Adrenal gland (tissue), 12 donors: ENCODE measurements around the gene PLCH2. TPM values are rescaled to one million over a fixed set of nuclear protein-coding genes. Genes with fewer than 3 reads are reported as not detected.

Experiments
- DNase-seq, 7 donors: peaks; one replicate each; pipeline ENCODE4 v3.0.0-alpha.2; 2019 to 2020
- H3K27ac ChIP-seq, 5 donors: fragments of 200-600 bp; sonication (generic) in 4 of 5; 1 replicate in 3 of 5; 2 replicates in 2 of 5; pipeline versions ENCODE4 v1.5.1 to v1.8.0; 2016 to 2020; ENCODE audit warnings: mild to moderate bottlenecking in 1 of 5
- H3K27me3 ChIP-seq: fragments of 200-600 bp; 2 replicates; pipeline ENCODE4 v1.8.0; 2021
- H3K36me3 ChIP-seq, 2 donors: fragments of 200-600 bp; replicated peaks in 1 of 2; 1 replicate in 1 of 2; 2 replicates in 1 of 2; pipeline versions ENCODE4 v1.5.1 to v1.8.0; 2018 to 2022
- H3K4me1 ChIP-seq, 2 donors: fragments of 200-600 bp; replicated peaks in 1 of 2; 1 replicate in 1 of 2; 2 replicates in 1 of 2; pipeline versions ENCODE4 v1.5.1 to v1.8.0; 2018 to 2021
- H3K4me3 ChIP-seq, 4 donors: fragments of 200-600 bp; sonication (generic) in 3 of 4; one replicate each; pipeline ENCODE4 v1.5.1; 2016 to 2018
- H3K9me3 ChIP-seq, 3 donors: fragments of 200-600 bp; sonication (generic) in 1 of 3; replicated peaks in 1 of 3; 1 replicate in 2 of 3; 2 replicates in 1 of 3; pipeline versions ENCODE4 v1.5.1 to v1.8.0; 2016 to 2021
- POLR2A ChIP-seq, 2 donors: fragments of 450-650 bp; IDR thresholded peaks; one replicate each; pipeline ENCODE4 v1.6.1; 2017; ENCODE audit warnings: antibody characterized with exemption in 2 of 2, mild to moderate bottlenecking in 2 of 2, moderate library complexity in 1 of 2
- WGBS, 4 donors: extraction: QIAGEN DNeasy Blood & Tissue Kit in 2 of 4; methylation state at CpG; one replicate each; pipeline versions ENCODE4 v1.1.5 to v1.1.7; 2013 to 2017; 5-methylcytosine and 5-hydroxymethylcytosine counted together
- intact Hi-C, 2 donors: fragments of 100-400 bp; cut with DNase I; formaldehyde crosslinking; loops; one replicate each; pipeline versions ENCODE4 v1.14.1 to v1.15.0; 2022 to 2023
- polyA plus RNA-seq, 3 donors: library from polyadenylated mRNA; stranded (reverse); fragments of 200-250 nt in 2 of 3; fragments of 350-450 nt in 1 of 3; fragmentation: Illumina TruSeq in 1 of 3; extraction: RNeasy Lipid Tissue Mini Kit (QIAGEN cat#74804) in 1 of 3; gene quantifications; one replicate each; pipeline ENCODE4 v1.2.3, GENCODE V29; 2013 to 2014
- total RNA-seq, 9 donors: library from RNA; depleted of rRNA in 4 of 9; stranded (reverse); fragments of >200 nt in 4 of 9; fragments of 120-200 nt in 1 of 9; fragmentation: NEBNext Ultra II Directional in 1 of 9; extraction: Animal tissue kit (Norgen Biotek cat#: 25700) in 1 of 9; gene quantifications; one replicate each; pipeline versions ENCODE4 v1.1.0 to v1.2.4, GENCODE V29; 2013 to 2023
- TF ChIP-seq, protein P1 (sequence below), 6 experiments: fragments of 450-650 bp in 4 of 6; fragments of 200-600 bp in 2 of 6; sonication (generic) in 1 of 6; IDR thresholded peaks; 1 replicate in 5 of 6; 2 replicates in 1 of 6; pipeline versions ENCODE4 v1.5.1 to v1.8.0; 2016 to 2021; ENCODE audit warnings: antibody characterized with exemption in 6 of 6, mild to moderate bottlenecking in 2 of 6, moderate library complexity in 1 of 6
- donor health status: healthy with polysubstance abuse.
- donor health status: Bipolar disorder and iron deficiency.
- donor health status: DM: yes; HTN: yes; CAD: no.
- donor health status: DM: no; HTN: no; CAD: no.
- donor health status: DM: no; HTN: no; CAD: no.
- donor health status: DM: yes; HTN: yes; CAD: no.

The PLCH2 gene
- total and polyA plus RNA-seq, 12 donors = 0.22 to 66.3 (median 2.2) TPM; not detected in 1

- Histone ChIP-seq H3K4me3 (no peak overlapping the region), H3K36me3 (no peaks in the 10 kb centered on the region), H3K27ac (no peak overlapping the region), H3K4me1 (peaks cover 11 to 24% of the 10 kb centered on the region in 2 donors), H3K27me3 (peaks cover 10% of the 10 kb centered on the region), H3K9me3 (no peaks in the 10 kb centered on the region)
- TF ChIP-seq POLR2A (IDR thresholded peaks at IDR 0.05) = no peak
- TF ChIP-seq, protein P1, sequence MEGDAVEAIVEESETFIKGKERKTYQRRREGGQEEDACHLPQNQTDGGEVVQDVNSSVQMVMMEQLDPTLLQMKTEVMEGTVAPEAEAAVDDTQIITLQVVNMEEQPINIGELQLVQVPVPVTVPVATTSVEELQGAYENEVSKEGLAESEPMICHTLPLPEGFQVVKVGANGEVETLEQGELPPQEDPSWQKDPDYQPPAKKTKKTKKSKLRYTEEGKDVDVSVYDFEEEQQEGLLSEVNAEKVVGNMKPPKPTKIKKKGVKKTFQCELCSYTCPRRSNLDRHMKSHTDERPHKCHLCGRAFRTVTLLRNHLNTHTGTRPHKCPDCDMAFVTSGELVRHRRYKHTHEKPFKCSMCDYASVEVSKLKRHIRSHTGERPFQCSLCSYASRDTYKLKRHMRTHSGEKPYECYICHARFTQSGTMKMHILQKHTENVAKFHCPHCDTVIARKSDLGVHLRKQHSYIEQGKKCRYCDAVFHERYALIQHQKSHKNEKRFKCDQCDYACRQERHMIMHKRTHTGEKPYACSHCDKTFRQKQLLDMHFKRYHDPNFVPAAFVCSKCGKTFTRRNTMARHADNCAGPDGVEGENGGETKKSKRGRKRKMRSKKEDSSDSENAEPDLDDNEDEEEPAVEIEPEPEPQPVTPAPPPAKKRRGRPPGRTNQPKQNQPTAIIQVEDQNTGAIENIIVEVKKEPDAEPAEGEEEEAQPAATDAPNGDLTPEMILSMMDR (IDR thresholded peaks at IDR 0.05) = no peak
- intact Hi-C loops = no loop called here
- WGBS, 4 donors = 49 to 63% (median 52%) methylated on average over 10 to 17 of the region's 17 CpGs; no CpG with 5 or more reads in 1 of the 4 donors
- no peak for DNase-seq
These were observed 4.0 kb upstream of the PLCH2 start for GRCh38 chr1:2472109-2472508.

- DNase-seq = no peak
- Histone ChIP-seq H3K27me3 (peaks cover 4% of the 10 kb centered on the region), H3K36me3 (no peaks in the 10 kb centered on the region), H3K9me3 (no peaks in the 10 kb centered on the region), H3K4me1 (peaks cover 11 to 24% of the 10 kb centered on the region in 2 donors), H3K27ac (peak overlapping the region in 1 of 5 donors; percentile 89), H3K4me3 (no peak overlapping the region)
- WGBS, 4 donors = 69 to 82% (median 70%) methylated on average over 22 to 25 of the region's 25 CpGs
- no peak for TF ChIP-seq POLR2A (IDR thresholded peaks at IDR 0.05)
- TF ChIP-seq, protein P1 (IDR thresholded peaks at IDR 0.05) = no peak
- intact Hi-C loops = no loop called here
These were observed 3.4 kb upstream of the PLCH2 start for GRCh38 chr1:2472561-2473177.

DNA sequence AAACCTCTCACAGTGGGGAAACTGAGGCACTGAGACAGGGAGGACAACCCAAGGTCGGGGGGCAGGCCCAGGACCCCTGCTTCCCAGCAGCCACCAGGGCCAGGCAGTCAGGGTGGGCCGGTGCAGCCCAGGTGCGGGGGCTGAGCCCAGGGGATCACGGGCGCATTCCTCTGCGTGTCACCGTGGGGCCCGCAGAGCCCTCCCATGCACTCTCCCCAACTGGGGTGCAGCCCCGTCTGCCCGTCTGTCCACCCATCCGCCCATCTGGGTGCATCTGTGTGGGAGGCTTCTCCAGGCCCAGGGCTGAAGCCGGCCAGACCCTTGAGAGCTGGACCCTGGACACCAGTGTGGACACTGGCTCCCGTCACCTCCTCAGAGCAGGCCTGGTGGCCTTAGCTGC, 2.9 kb upstream of the PLCH2 start:
- TF ChIP-seq, protein P1 (IDR thresholded peaks at IDR 0.05) = no peak
- no peak for TF ChIP-seq POLR2A (IDR thresholded peaks at IDR 0.05)
- Histone ChIP-seq H3K36me3 (no peaks in the 10 kb centered on the region), H3K27me3 (no peaks in the 10 kb centered on the region), H3K27ac (peak overlapping the region in 1 of 5 donors; percentile 89), H3K4me3 (no peak overlapping the region), H3K9me3 (no peaks in the 10 kb centered on the region), H3K4me1 (peaks cover 11 to 24% of the 10 kb centered on the region in 2 donors)
- WGBS, 4 donors = 13 to 88% (median 85%) methylated on average over 1 to 13 of the region's 13 CpGs
- DNase-seq = no peak
- intact Hi-C loops = no loop called here

DNA sequence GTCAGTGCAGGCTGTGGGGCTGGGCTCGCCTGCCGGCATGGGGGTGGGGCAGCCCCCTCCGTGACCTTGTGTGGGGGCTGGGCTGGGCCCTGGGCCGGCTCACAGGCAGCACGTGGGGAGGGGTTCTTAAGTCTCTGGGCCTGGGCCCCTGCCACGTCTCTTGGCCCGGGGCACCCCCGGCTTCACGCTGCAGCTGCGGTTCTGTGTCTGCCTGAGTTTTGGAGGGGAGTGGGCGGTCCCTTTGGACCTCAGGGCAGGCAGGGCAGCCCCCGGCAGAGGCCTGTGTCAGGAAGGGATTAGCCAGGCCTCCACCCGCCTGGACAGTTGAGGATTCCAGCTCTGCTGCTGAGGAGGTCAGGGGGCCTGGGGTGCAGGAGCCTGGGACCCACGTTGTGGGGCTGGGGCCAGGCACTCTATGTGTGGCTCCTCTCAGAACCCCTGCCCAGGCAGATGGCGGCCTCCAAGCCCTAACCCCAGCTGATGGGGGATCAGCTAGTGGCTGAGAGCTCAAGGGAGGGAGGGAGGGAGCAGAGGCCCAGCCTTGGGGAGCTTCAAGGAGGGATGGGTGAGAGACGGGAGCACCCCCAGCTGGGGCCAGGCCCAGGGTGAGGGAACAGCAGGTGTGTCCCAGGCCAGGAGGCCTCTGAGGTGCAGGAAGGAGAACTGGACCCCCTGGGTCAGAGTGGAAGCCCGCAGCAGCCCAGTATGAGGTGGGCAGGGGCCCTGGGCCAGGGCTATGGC, 1.8 kb upstream of the PLCH2 start:
- Histone ChIP-seq H3K9me3 (no peaks in the 10 kb centered on the region), H3K36me3 (no peaks in the 10 kb centered on the region), H3K27ac (peak overlapping the region in 4 of 5 donors; percentile 31 to 89 (median 72)), H3K4me3 (peak overlapping the region in 1 of 4 donors; percentile 32), H3K4me1 (peaks cover 11 to 24% of the 10 kb centered on the region in 2 donors), H3K27me3 (no peaks in the 10 kb centered on the region)
- intact Hi-C loops = no loop called here
- TF ChIP-seq POLR2A (IDR thresholded peaks at IDR 0.05) = no peak
- TF ChIP-seq, protein P1 (IDR thresholded peaks at IDR 0.05) = no peak
- 59 to 70% (median 62%) methylated on average over 6 to 17 of the region's 17 CpGs for WGBS, 4 donors
- DNase-seq = peak in 1 of 7 donors; percentile 30
